ENCODE results near the gene UNC119. TPM values are rescaled to one million over a fixed set of nuclear protein-coding genes. Genes with fewer than 3 reads are reported as not detected.

The UNC119 gene
- total RNA-seq, 1 experiment from 2014 or later = 13.0 TPM

GRCh38 chr17:28534740-28535375 is 17.6 kb downstream of the UNC119 start:
- Mint-ChIP-seq H3K4me1 (ENCODE audit: low read depth, unreplicated experiment) (peaks cover 9% of the 10 kb centered on the region), H3K9me3 (ENCODE audit: low read depth, unreplicated experiment) (no peaks in the 10 kb centered on the region), H3K36me3 (ENCODE audit: insufficient read depth, unreplicated experiment) (no peaks in the 10 kb centered on the region), H3K27ac (ENCODE audit: unreplicated experiment) (no peak overlapping the region), H3K27me3 (ENCODE audit: unreplicated experiment) (peaks cover 57% of the 10 kb centered on the region), H3K4me3 (ENCODE audit: low read depth, unreplicated experiment) (no peak overlapping the region)
- BruUV-seq (replicated peaks) = no TSS peak
- CTCF ChIA-PET = interaction anchor here (0.6 to 1.2 kb wide), 5 partner anchors 20 to 283 kb away, joined by 3 to 5 read pairs (median 3); no protein-coding TSS in a partner anchor
- intact Hi-C loops (cut with micrococcal nuclease; ENCODE audit: unreplicated experiment) = no loop called here
- DNase-seq = no peak
- TF ChIP-seq, protein P1, sequence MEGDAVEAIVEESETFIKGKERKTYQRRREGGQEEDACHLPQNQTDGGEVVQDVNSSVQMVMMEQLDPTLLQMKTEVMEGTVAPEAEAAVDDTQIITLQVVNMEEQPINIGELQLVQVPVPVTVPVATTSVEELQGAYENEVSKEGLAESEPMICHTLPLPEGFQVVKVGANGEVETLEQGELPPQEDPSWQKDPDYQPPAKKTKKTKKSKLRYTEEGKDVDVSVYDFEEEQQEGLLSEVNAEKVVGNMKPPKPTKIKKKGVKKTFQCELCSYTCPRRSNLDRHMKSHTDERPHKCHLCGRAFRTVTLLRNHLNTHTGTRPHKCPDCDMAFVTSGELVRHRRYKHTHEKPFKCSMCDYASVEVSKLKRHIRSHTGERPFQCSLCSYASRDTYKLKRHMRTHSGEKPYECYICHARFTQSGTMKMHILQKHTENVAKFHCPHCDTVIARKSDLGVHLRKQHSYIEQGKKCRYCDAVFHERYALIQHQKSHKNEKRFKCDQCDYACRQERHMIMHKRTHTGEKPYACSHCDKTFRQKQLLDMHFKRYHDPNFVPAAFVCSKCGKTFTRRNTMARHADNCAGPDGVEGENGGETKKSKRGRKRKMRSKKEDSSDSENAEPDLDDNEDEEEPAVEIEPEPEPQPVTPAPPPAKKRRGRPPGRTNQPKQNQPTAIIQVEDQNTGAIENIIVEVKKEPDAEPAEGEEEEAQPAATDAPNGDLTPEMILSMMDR (IDR thresholded peaks at IDR 0.05; ENCODE audit: unreplicated experiment) = no peak

- H3K27ac Mint-ChIP-seq (ENCODE audit: unreplicated experiment) = no peak overlapping the region
Measured at GRCh38 chr17:28533091-28533807, 19.2 kb downstream of the UNC119 start.

DNA sequence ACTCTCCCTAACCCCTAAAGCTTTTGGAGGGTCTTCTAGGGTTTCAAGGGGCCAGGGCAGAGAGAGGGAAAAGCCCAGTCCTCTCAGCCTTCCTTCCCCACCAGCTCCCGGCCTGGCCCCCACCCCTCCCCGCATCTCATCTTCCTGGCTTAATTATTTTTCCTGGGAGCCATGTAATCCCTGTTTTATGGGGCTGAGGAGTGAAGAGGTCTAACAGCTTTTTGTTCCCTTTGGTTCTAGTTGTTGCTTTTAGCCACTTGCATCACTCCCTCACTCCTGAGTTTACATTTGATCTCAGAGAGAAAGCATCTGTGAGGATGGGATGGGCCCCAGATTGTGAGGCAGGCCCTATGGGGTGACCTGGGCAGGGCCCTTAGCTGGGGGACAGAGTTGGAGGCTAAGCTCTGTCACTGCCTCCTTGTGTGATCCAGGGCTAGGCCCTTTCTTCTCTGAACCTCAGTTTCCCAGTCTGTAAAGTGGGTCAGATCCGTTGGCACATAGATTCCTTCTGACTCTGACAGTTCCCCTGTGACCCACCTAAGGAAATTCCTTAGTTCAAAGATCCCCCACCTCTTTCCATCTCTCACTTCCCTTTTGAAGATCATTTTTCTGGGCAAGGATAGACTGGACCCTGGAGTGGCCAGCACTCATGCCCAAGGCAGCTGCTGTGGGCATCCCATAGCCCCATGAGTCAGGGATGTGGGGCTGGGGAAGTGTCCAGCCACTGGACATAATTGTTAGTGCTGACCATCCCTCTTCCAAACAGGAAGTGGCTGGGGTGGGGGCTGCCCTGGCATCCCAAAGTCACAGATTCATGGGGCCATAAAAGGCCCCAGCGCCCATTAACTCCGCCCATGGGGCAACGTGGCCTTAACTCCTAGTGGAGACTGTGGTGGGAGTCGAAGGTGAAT is 20.1 kb downstream of the UNC119 start:
- intact Hi-C loops (cut with micrococcal nuclease; ENCODE audit: unreplicated experiment) = no loop called here
- Mint-ChIP-seq H3K9me3 (ENCODE audit: low read depth, unreplicated experiment) (no peaks in the 10 kb centered on the region), H3K4me1 (ENCODE audit: low read depth, unreplicated experiment) (peaks cover 17% of the 10 kb centered on the region), H3K36me3 (ENCODE audit: insufficient read depth, unreplicated experiment) (peaks cover 4% of the 10 kb centered on the region), H3K27me3 (ENCODE audit: unreplicated experiment) (peaks cover 44% of the 10 kb centered on the region), H3K27ac (ENCODE audit: unreplicated experiment) (no peak overlapping the region), H3K4me3 (ENCODE audit: low read depth, unreplicated experiment) (no peak overlapping the region)
- TF ChIP-seq, protein P1 (IDR thresholded peaks at IDR 0.05; ENCODE audit: unreplicated experiment) = no peak
- BruUV-seq (replicated peaks) = no TSS peak
- no peak for DNase-seq
- CTCF ChIA-PET = interaction anchor here (0.6 to 0.8 kb wide), 2 partner anchors 12 to 14 kb away, joined by 3 read pairs; no protein-coding TSS in a partner anchor

More at GRCh38 chr17:28533091-28533807, 19.2 kb downstream of the UNC119 start:
- no peaks in the 10 kb centered on the region for H3K9me3 Mint-ChIP-seq (ENCODE audit: low read depth, unreplicated experiment)
- TF ChIP-seq, protein P1 (IDR thresholded peaks at IDR 0.05; ENCODE audit: unreplicated experiment) = no peak
- intact Hi-C loops (cut with micrococcal nuclease; ENCODE audit: unreplicated experiment) = no loop called here
- H3K27me3 Mint-ChIP-seq (ENCODE audit: unreplicated experiment) = peaks cover 53% of the 10 kb centered on the region
- H3K4me3 Mint-ChIP-seq (ENCODE audit: low read depth, unreplicated experiment) = no peak overlapping the region
- H3K4me1 Mint-ChIP-seq (ENCODE audit: low read depth, unreplicated experiment) = peaks cover 10% of the 10 kb centered on the region
- CTCF ChIA-PET = interaction anchor here (0.6 kb wide), 1 partner anchor 162 kb away, joined by 3 read pairs; no protein-coding TSS in a partner anchor
- BruUV-seq (replicated peaks) = no TSS peak
- DNase-seq = no peak
- H3K36me3 Mint-ChIP-seq (ENCODE audit: insufficient read depth, unreplicated experiment) = no peaks in the 10 kb centered on the region

DNA sequence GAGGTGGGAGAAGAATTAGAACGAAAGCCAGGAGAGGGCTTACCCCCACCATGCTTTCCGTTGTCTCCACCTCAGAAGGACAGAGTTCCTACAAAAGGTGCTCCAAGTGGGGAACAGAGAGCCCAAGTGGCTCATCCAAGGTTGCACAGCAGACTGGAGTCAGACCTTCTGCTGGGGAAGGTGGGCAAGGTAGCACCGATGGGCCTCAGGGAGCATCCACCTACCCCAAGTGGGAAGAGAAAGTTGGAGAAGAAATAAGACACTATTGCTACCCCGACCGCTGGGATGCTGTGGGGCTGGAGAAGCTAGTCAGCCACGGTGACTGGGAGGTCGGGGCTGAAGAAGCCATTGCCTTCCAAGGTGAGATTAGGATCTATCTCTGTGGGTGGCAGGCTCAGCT is 21.5 kb downstream of the UNC119 start:
- no peaks in the 10 kb centered on the region for H3K9me3 Mint-ChIP-seq (ENCODE audit: low read depth, unreplicated experiment)
- H3K36me3 Mint-ChIP-seq (ENCODE audit: insufficient read depth, unreplicated experiment) = peaks cover 4% of the 10 kb centered on the region
- peaks cover 17% of the 10 kb centered on the region for H3K4me1 Mint-ChIP-seq (ENCODE audit: low read depth, unreplicated experiment)
- intact Hi-C loops (cut with micrococcal nuclease; ENCODE audit: unreplicated experiment) = no loop called here
- no peak overlapping the region for H3K4me3 Mint-ChIP-seq (ENCODE audit: low read depth, unreplicated experiment)
- DNase-seq = no peak
- no peak overlapping the region for H3K27ac Mint-ChIP-seq (ENCODE audit: unreplicated experiment)
- CTCF ChIA-PET = no interaction called here
- no TSS peak for BruUV-seq (replicated peaks)
- H3K27me3 Mint-ChIP-seq (ENCODE audit: unreplicated experiment) = peaks cover 39% of the 10 kb centered on the region
- TF ChIP-seq, protein P1 (IDR thresholded peaks at IDR 0.05; ENCODE audit: unreplicated experiment) = no peak

Measured in Calu3 (cell line).